Aorta (tissue), 5 donors: Measurements from ENCODE around the gene MGAT1. TPM values are rescaled to one million over a fixed set of nuclear protein-coding genes. Genes with fewer than 3 reads are reported as not detected.

Source experiments
- ATAC-seq: fragments of 200-7000 bp; cut with Tn5 transposase; one replicate; pipeline ENCODE4 v1.9.1; 2022; ENCODE audit warnings: moderate library complexity; ENCODE audit not compliant: low FRiP score
- DNase-seq, 2 donors: peaks; one replicate each; pipeline ENCODE4 v3.0.0-alpha.2; 2020
- H3K27ac ChIP-seq, 2 donors: one replicate each; pipeline ENCODE4 v1.5.1; 2013; ENCODE audit warnings: low read length in 2 of 2, mild to moderate bottlenecking in 2 of 2, moderate library complexity in 2 of 2, control low read depth in 1 of 2, inconsistent platforms in 1 of 2, low read depth in 1 of 2
- H3K27me3 ChIP-seq, 2 donors: one replicate each; pipeline ENCODE4 v1.6.1; 2013; ENCODE audit warnings: control low read depth in 1 of 2, low read length in 1 of 2, mild to moderate bottlenecking in 1 of 2, moderate library complexity in 1 of 2; ENCODE audit not compliant: insufficient read depth in 2 of 2, control insufficient read depth in 1 of 2
- H3K36me3 ChIP-seq, 2 donors: one replicate each; pipeline ENCODE4 v1.6.1; 2013; ENCODE audit warnings: control low read depth in 1 of 2, low read length in 1 of 2, mild to moderate bottlenecking in 1 of 2; ENCODE audit not compliant: insufficient read depth in 2 of 2, control insufficient read depth in 1 of 2
- H3K4me1 ChIP-seq, 2 donors: one replicate each; pipeline ENCODE4 v1.6.1; 2013; ENCODE audit warnings: low read length in 2 of 2, control low read depth in 1 of 2, mild to moderate bottlenecking in 1 of 2, moderate library complexity in 1 of 2; ENCODE audit not compliant: insufficient read depth in 2 of 2, control insufficient read depth in 1 of 2
- H3K4me3 ChIP-seq, 2 donors: one replicate each; pipeline ENCODE4 v1.5.1; 2013; ENCODE audit warnings: low read length in 2 of 2, control low read depth in 1 of 2, mild to moderate bottlenecking in 1 of 2
- H3K9me3 ChIP-seq: one replicate; pipeline ENCODE4 v1.6.1; 2013; ENCODE audit warnings: mild to moderate bottlenecking, low read length; ENCODE audit not compliant: control insufficient read depth
- WGBS, 2 donors: extraction: QIAGEN DNeasy Blood & Tissue Kit; methylation state at CpG; one replicate each; pipeline ENCODE4 v1.1.7; 2013; 5-methylcytosine and 5-hydroxymethylcytosine counted together
- intact Hi-C, 2 donors: fragments of 100-400 bp; cut with DNase I; formaldehyde crosslinking; loops; one replicate each; pipeline versions ENCODE4 v1.14.2 to v1.15.0; 2022
- long read RNA-seq, 2 donors: library from polyadenylated mRNA; unstranded; transcript quantifications; one replicate each; pipeline ENCODE4 v2.0.0, GENCODE V29; 2020 to 2021
- polyA plus RNA-seq, 2 donors: library from polyadenylated mRNA; stranded (reverse); fragments of 200-250 nt; gene quantifications; one replicate each; pipeline ENCODE4 v1.2.3, GENCODE V29; 2013
- total RNA-seq, 2 donors: library from RNA; stranded (reverse); fragmentation: NEBNext Ultra II Directional; extraction: Animal tissue kit (Norgen Biotek cat#: 25700); gene quantifications; one replicate each; pipeline ENCODE4 v1.2.1, GENCODE V29; 2021
- donor health status: healthy with polysubstance abuse.
- donor health status: Bipolar disorder and iron deficiency.
- donor health status: DM: no; HTN: no; CAD: no.
- donor health status: DM: no; HTN: no; CAD: no.
- donor health status: DM: yes; HTN: yes; CAD: no.

MGAT1 gene
- total RNA-seq: 100 to 1,000 TPM; 143 to 180 TPM
- polyA plus RNA-seq: 10 to 100 TPM; 60.5 to 79.5 TPM
- long read RNA-seq, donor 1, transcript MGAT1-204 (2 exons, 1,919 nt): minor isoform, 42 of 1,022 reads
- long read RNA-seq, donor 1, transcript MGAT1-201 (2 exons, 2,761 nt): major isoform, 748 of 1,022 reads
- long read RNA-seq, donor 1, transcript MGAT1-223 (2 exons, 619 nt): minor isoform, 8 of 1,022 reads
- long read RNA-seq, donor 1, transcript MGAT1-203 (3 exons, 3,077 nt): minor isoform, 16 of 1,022 reads
- long read RNA-seq, donor 1, partial matches to known transcripts: 6 of 1,022 reads
- long read RNA-seq, donor 1, other reads (novel, unspliced or antisense): 195 of 1,022 reads
- long read RNA-seq, donor 2, transcript MGAT1-201 (2 exons, 2,761 nt): major isoform, 92 of 191 reads
- long read RNA-seq, donor 2, transcript MGAT1-203 (3 exons, 3,077 nt): minor isoform, 10 of 191 reads
- long read RNA-seq, donor 2, transcript MGAT1-204 (2 exons, 1,919 nt): minor isoform, 7 of 191 reads
- long read RNA-seq, donor 2, partial matches to known transcripts: 3 of 191 reads
- long read RNA-seq, donor 2, other reads (novel, unspliced or antisense): 71 of 191 reads

- Histone ChIP-seq H3K27ac (peak within 1 kb of the TSS; percentile 92 to 95), H3K36me3 (no peaks in the 10 kb centered on the region), H3K4me1 (peaks cover 2 to 7% of the 10 kb centered on the region in 2 donors), H3K4me3 (peak within 1 kb of the TSS; percentile 82 to 95), H3K9me3 (no peaks in the 10 kb centered on the region), H3K27me3 (no peaks in the 10 kb centered on the region)
- DNase-seq: peak; percentile 95 to 96
- WGBS, 2 donors: 0 to 1% methylated on average over 67 to 87 of the region's 87 CpGs
- intact Hi-C loops: loop anchor here in 1 of 2 donors (5.0 to 10.0 kb wide), 2 partner anchors 60 to 442 kb away; partner anchors contain the start of genes RACK1 and ZFP62
- ATAC-seq: peak; percentile 92
Measured at GRCh38 chr5:180802325-180803180, at the start of gene MGAT1. MGAT1 (minus strand) TSS chr5:180802806; CDS start chr5:180792971, 9,835 bp downstream.

DNA sequence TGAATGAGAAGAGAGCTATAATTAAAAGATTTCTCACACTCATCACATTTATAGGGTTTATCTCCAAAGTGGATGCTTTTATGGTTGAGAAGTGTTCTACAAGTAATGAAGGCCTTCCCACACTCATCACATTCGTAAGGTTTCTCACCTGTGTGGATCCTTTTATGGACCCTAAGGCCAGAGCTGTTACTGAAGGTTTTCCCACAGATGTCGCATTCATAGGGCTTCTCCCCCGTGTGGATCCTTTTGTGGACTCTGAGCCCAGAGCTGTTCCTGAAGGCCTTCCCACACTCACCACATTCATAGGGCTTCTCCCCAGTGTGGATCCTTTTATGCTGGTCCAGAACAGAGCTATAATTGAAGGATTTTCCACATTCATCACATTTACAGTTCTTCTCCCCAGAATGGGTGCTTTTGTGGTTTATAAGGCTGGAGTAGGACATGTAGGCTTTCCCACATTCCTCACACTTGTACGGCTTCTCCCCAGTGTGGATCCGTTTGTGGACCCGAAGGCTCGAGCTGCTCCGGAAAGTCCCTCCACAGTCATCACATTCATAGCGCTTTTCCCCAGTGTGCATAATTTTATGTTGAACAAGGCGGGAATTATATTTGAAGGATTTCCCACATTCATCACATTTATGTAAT, 48.0 kb upstream of the MGAT1 start:
- Histone ChIP-seq H3K27ac (no peak overlapping the region), H3K4me1 (no peaks in the 10 kb centered on the region), H3K27me3 (no peaks in the 10 kb centered on the region), H3K9me3 (peaks cover 16% of the 10 kb centered on the region), H3K4me3 (no peak overlapping the region), H3K36me3 (peaks cover 19 to 20% of the 10 kb centered on the region in 2 donors)
- ATAC-seq (no peak), DNase-seq (no peak)
- intact Hi-C loops: no loop called here
- 90 to 91% methylated on average over 10 of the region's 10 CpGs for WGBS, 2 donors

- no peaks in the 10 kb centered on the region for H3K27me3 ChIP-seq
- no peak for ATAC-seq
- H3K36me3 ChIP-seq: peaks cover 17 to 20% of the 10 kb centered on the region in 2 donors
- H3K27ac ChIP-seq: no peak overlapping the region
- H3K4me1 ChIP-seq: no peaks in the 10 kb centered on the region
- intact Hi-C loops: no loop called here
- 64 to 79% methylated on average over 4 of the region's 4 CpGs for WGBS, 2 donors
- DNase-seq: no peak
- H3K4me3 ChIP-seq: no peak overlapping the region
- H3K9me3 ChIP-seq: peaks cover 16% of the 10 kb centered on the region
Measured at GRCh38 chr5:180849827-180850226, 47.2 kb upstream of the MGAT1 start.

- H3K27me3 ChIP-seq: no peaks in the 10 kb centered on the region
- no peak overlapping the region for H3K27ac ChIP-seq
- H3K4me1 ChIP-seq: no peaks in the 10 kb centered on the region
- ATAC-seq: no peak
- DNase-seq: no peak
- 97 to 100% methylated on average over 1 of the region's 1 CpG for WGBS, 2 donors
- H3K36me3 ChIP-seq: peaks cover 15 to 19% of the 10 kb centered on the region in 2 donors
- H3K4me3 ChIP-seq: no peak overlapping the region
- peaks cover 16% of the 10 kb centered on the region for H3K9me3 ChIP-seq
- intact Hi-C loops: no loop called here
Measured at GRCh38 chr5:180848878-180849277, 46.3 kb upstream of the MGAT1 start.

GRCh38 chr5:180848265-180848664, 45.7 kb upstream of the MGAT1 start:
- no peaks in the 10 kb centered on the region for H3K27me3 ChIP-seq
- intact Hi-C loops: no loop called here
- H3K4me1 ChIP-seq: no peaks in the 10 kb centered on the region
- H3K9me3 ChIP-seq: peaks cover 16% of the 10 kb centered on the region
- ATAC-seq (no peak), DNase-seq (no peak)
- H3K36me3 ChIP-seq: peaks cover 15% of the 10 kb centered on the region in 2 donors
- no peak overlapping the region for H3K4me3 ChIP-seq
- no peak overlapping the region for H3K27ac ChIP-seq
- 99 to 100% methylated on average over 1 of the region's 1 CpG for WGBS, 2 donors

GRCh38 chr5:180847026-180847425, 44.4 kb upstream of the MGAT1 start:
- H3K4me1 ChIP-seq: no peaks in the 10 kb centered on the region
- no peak overlapping the region for H3K27ac ChIP-seq
- peaks cover 15% of the 10 kb centered on the region in 2 donors for H3K36me3 ChIP-seq
- DNase-seq (no peak), ATAC-seq (no peak)
- H3K27me3 ChIP-seq: no peaks in the 10 kb centered on the region
- 32 to 34% methylated on average over 3 of the region's 3 CpGs for WGBS, 2 donors
- peaks cover 16% of the 10 kb centered on the region for H3K9me3 ChIP-seq
- intact Hi-C loops: no loop called here
- no peak overlapping the region for H3K4me3 ChIP-seq

GRCh38 chr5:180844858-180845257, 42.3 kb upstream of the MGAT1 start:
- ATAC-seq: no peak
- Histone ChIP-seq H3K36me3 (peaks cover 2 to 3% of the 10 kb centered on the region in 2 donors), H3K9me3 (peaks cover 9% of the 10 kb centered on the region), H3K4me1 (no peaks in the 10 kb centered on the region), H3K27me3 (no peaks in the 10 kb centered on the region), H3K4me3 (no peak overlapping the region), H3K27ac (no peak overlapping the region)
- 99 to 100% methylated on average over 1 of the region's 1 CpG for WGBS, 2 donors
- DNase-seq: no peak
- intact Hi-C loops: no loop called here

GRCh38 chr5:180844432-180844831, 41.8 kb upstream of the MGAT1 start:
- DNase-seq: no peak
- Histone ChIP-seq H3K27ac (no peak overlapping the region), H3K9me3 (peaks cover 8% of the 10 kb centered on the region), H3K4me1 (no peaks in the 10 kb centered on the region), H3K4me3 (no peak overlapping the region), H3K27me3 (no peaks in the 10 kb centered on the region), H3K36me3 (peaks cover 1 to 2% of the 10 kb centered on the region in 2 donors)
- ATAC-seq: no peak
- 58 to 64% methylated on average over 3 of the region's 3 CpGs for WGBS, 2 donors
- intact Hi-C loops: no loop called here
